CD4-positive, CD25-positive, alpha-beta regulatory T cell (primary cell): ENCODE data around the gene GPR31. TPM values are rescaled to one million over a fixed set of nuclear protein-coding genes. Genes with fewer than 3 reads are reported as not detected.
"Not testable (repeated sequence)": the region's sequence is repeated elsewhere in the genome, so short reads cannot be mapped to it uniquely, and the experiment has no call there.

Experiments
- ATAC-seq, 2 donors: fragments of 150-1000 bp; cut with Tn5 transposase; one replicate each; pipeline ENCODE4 v1.10.0; 2021; ENCODE audit warnings: low read depth in 2 of 2, moderate number of reproducible peaks in 2 of 2, moderate library complexity in 1 of 2
- DNase-seq, 3 donors: peaks; one replicate each; pipeline versions ENCODE4 v3.0.0 to v3.0.0-alpha.2; 2012 to 2022; ENCODE audit warnings: mixed read lengths in 1 of 3
- H3K27ac ChIP-seq: one replicate; pipeline ENCODE4 v1.7.0; 2013; ENCODE audit warnings: mild to moderate bottlenecking, low read length; ENCODE audit not compliant: insufficient read depth, poor library complexity, severe bottlenecking
- H3K27me3 ChIP-seq: one replicate; pipeline ENCODE4 v1.7.0; 2013; ENCODE audit warnings: low read length; ENCODE audit not compliant: control insufficient read depth, insufficient read depth
- H3K36me3 ChIP-seq: one replicate; pipeline ENCODE4 v1.7.0; 2013; ENCODE audit warnings: mild to moderate bottlenecking, low read length, moderate library complexity; ENCODE audit not compliant: control insufficient read depth, insufficient read depth
- H3K4me1 ChIP-seq: 2 replicates; pipeline ENCODE4 v1.7.0; 2013; ENCODE audit warnings: mild to moderate bottlenecking, low read length; ENCODE audit not compliant: insufficient read depth, control insufficient read depth, poor library complexity, severe bottlenecking
- H3K4me3 ChIP-seq: one replicate; pipeline ENCODE4 v1.7.0; 2013; ENCODE audit warnings: low read depth, mild to moderate bottlenecking, low read length, moderate library complexity
- H3K9me3 ChIP-seq, 2 experiments: 1 replicate in 1 of 2; 2 replicates in 1 of 2; pipeline ENCODE4 v1.7.0; 2013; ENCODE audit warnings: low read length in 2 of 2, mild to moderate bottlenecking in 1 of 2, moderate library complexity in 1 of 2; ENCODE audit not compliant: control insufficient read depth in 2 of 2
- H3K27ac Mint-ChIP-seq, 3 donors: one replicate each; pipeline ENCODE4 v1.8.0; 2020 to 2022; ENCODE audit warnings: mild to moderate bottlenecking in 3 of 3, mixed read lengths in 3 of 3, moderate library complexity in 2 of 3
- H3K27me3 Mint-ChIP-seq: one replicate; pipeline ENCODE4 v1.8.0; 2022; ENCODE audit warnings: mild to moderate bottlenecking, mixed read lengths
- H3K36me3 Mint-ChIP-seq: one replicate; pipeline ENCODE4 v1.8.0; 2020; ENCODE audit warnings: mixed read lengths
- H3K4me1 Mint-ChIP-seq, 4 donors: one replicate each; pipeline ENCODE4 v1.8.0; 2020 to 2022; ENCODE audit warnings: mixed read lengths in 4 of 4, mild to moderate bottlenecking in 1 of 4
- H3K4me3 Mint-ChIP-seq, 4 donors: one replicate each; pipeline ENCODE4 v1.8.0; 2020 to 2022; ENCODE audit warnings: mild to moderate bottlenecking in 4 of 4, mixed read lengths in 4 of 4, moderate library complexity in 3 of 4
- H3K9me3 Mint-ChIP-seq, 7 donors: one replicate each; pipeline ENCODE4 v1.8.0; 2020 to 2022; ENCODE audit warnings: mixed read lengths in 7 of 7, mild to moderate bottlenecking in 3 of 7, moderate library complexity in 2 of 7
- polyA plus RNA-seq, 4 donors: library from polyadenylated mRNA; unstranded; fragments of 300-500 nt; fragmentation: Illumina TruSeq; gene quantifications; one replicate each; pipeline ENCODE4 v1.2.3, GENCODE V29; 2021
- total RNA-seq: library from RNA; stranded (reverse); gene quantifications from one replicate; pipeline ENCODE4 v1.2.3, GENCODE V29; 2022

GPR31 gene
- not detected for total RNA-seq
- not detected for polyA plus RNA-seq

GRCh38 chr6:167157863-167158262 lies at the start of gene GPR31:
GPR31 (minus strand) TSS chr6:167157980; CDS start chr6:167157831, 149 bp downstream.
- ATAC-seq: no peak
- no peaks in the 10 kb centered on the region for H3K4me1 ChIP-seq
- DNase-seq: no peak
- no peak within 1 kb of the TSS for H3K27ac ChIP-seq
- H3K9me3 ChIP-seq: no peaks in the 10 kb centered on the region
- H3K36me3 ChIP-seq: no peaks in the 10 kb centered on the region
- peaks cover 5% of the 10 kb centered on the region for H3K27me3 ChIP-seq
- H3K27ac Mint-ChIP-seq: peak within 1 kb of the TSS in 1 of 3 donors; percentile 38
- peaks cover 4 to 8% (median 5%) of the 10 kb centered on the region in 4 donors for H3K4me1 Mint-ChIP-seq
- H3K4me3 ChIP-seq: no peak within 1 kb of the TSS
- no peak within 1 kb of the TSS for H3K4me3 Mint-ChIP-seq
- H3K36me3 Mint-ChIP-seq: peaks cover 4% of the 10 kb centered on the region
- H3K9me3 Mint-ChIP-seq: no peaks in the 10 kb centered on the region
- peaks cover 22% of the 10 kb centered on the region for H3K27me3 Mint-ChIP-seq

- no peak overlapping the region for H3K27ac ChIP-seq
- Mint-ChIP-seq H3K4me3 (no peak overlapping the region), H3K4me1 (peaks cover 0 to 2% (median 0%) of the 10 kb centered on the region in 4 donors), H3K9me3 (no peaks in the 10 kb centered on the region), H3K27me3 (peaks cover 19% of the 10 kb centered on the region), H3K27ac (no peak overlapping the region), H3K36me3 (no peaks in the 10 kb centered on the region)
- ATAC-seq (no peak), DNase-seq (no peak)
- no peaks in the 10 kb centered on the region for H3K27me3 ChIP-seq
- H3K36me3 ChIP-seq: no peaks in the 10 kb centered on the region
- no peaks in the 10 kb centered on the region for H3K4me1 ChIP-seq
- H3K9me3 ChIP-seq: no peaks in the 10 kb centered on the region
- no peak overlapping the region for H3K4me3 ChIP-seq
Measured at GRCh38 chr6:167207527-167207926, 49.7 kb upstream of the GPR31 start.

- H3K36me3 Mint-ChIP-seq, DNase-seq, ATAC-seq, H3K27me3 ChIP-seq, H3K4me1 ChIP-seq, H3K4me1 Mint-ChIP-seq, H3K4me3 ChIP-seq, H3K4me3 Mint-ChIP-seq, H3K9me3 ChIP-seq, H3K27ac ChIP-seq, H3K27ac Mint-ChIP-seq, H3K9me3 Mint-ChIP-seq, H3K36me3 ChIP-seq: not testable (repeated sequence)
- H3K27me3 Mint-ChIP-seq: peaks cover 26% of the 10 kb centered on the region
Measured at GRCh38 chr6:167205316-167205715, 47.5 kb upstream of the GPR31 start.

GRCh38 chr6:167204059-167204348 lies 46.2 kb upstream of the GPR31 start:
- not testable (repeated sequence) for H3K27me3 ChIP-seq, H3K4me1 ChIP-seq, H3K36me3 ChIP-seq, H3K4me1 Mint-ChIP-seq, H3K9me3 ChIP-seq, H3K9me3 Mint-ChIP-seq, H3K27ac ChIP-seq, ATAC-seq, H3K4me3 Mint-ChIP-seq, H3K36me3 Mint-ChIP-seq, H3K27ac Mint-ChIP-seq, DNase-seq, H3K4me3 ChIP-seq
- H3K27me3 Mint-ChIP-seq: peaks cover 19% of the 10 kb centered on the region

GRCh38 chr6:167203261-167204058 lies 45.7 kb upstream of the GPR31 start:
- DNase-seq, H3K4me3 ChIP-seq, H3K27me3 ChIP-seq, ATAC-seq, H3K9me3 Mint-ChIP-seq, H3K27ac ChIP-seq, H3K36me3 ChIP-seq, H3K4me1 ChIP-seq, H3K4me3 Mint-ChIP-seq, H3K36me3 Mint-ChIP-seq, H3K27ac Mint-ChIP-seq, H3K4me1 Mint-ChIP-seq, H3K9me3 ChIP-seq: not testable (repeated sequence)
- H3K27me3 Mint-ChIP-seq: peaks cover 23% of the 10 kb centered on the region

GRCh38 chr6:167202613-167203012 lies 44.8 kb upstream of the GPR31 start:
- not testable (repeated sequence) for H3K27ac ChIP-seq, H3K27ac Mint-ChIP-seq, H3K4me3 Mint-ChIP-seq, H3K4me1 Mint-ChIP-seq, ATAC-seq, H3K36me3 ChIP-seq, H3K9me3 ChIP-seq, H3K9me3 Mint-ChIP-seq, H3K27me3 ChIP-seq, H3K36me3 Mint-ChIP-seq, H3K4me3 ChIP-seq, H3K4me1 ChIP-seq, DNase-seq
- H3K27me3 Mint-ChIP-seq: peaks cover 31% of the 10 kb centered on the region

- Mint-ChIP-seq H3K36me3 (no peaks in the 10 kb centered on the region), H3K9me3 (no peaks in the 10 kb centered on the region), H3K4me3 (no peak overlapping the region), H3K27ac (no peak overlapping the region), H3K27me3 (peaks cover 42% of the 10 kb centered on the region), H3K4me1 (no peaks in the 10 kb centered on the region)
- DNase-seq: no peak
- Histone ChIP-seq H3K36me3 (no peaks in the 10 kb centered on the region), H3K27ac (no peak overlapping the region), H3K4me1 (no peaks in the 10 kb centered on the region), H3K9me3 (no peaks in the 10 kb centered on the region), H3K4me3 (no peak overlapping the region), H3K27me3 (peaks cover 7% of the 10 kb centered on the region)
- no peak for ATAC-seq
Measured at GRCh38 chr6:167200806-167201205, 43.0 kb upstream of the GPR31 start.

GRCh38 chr6:167195941-167196610 lies 38.3 kb upstream of the GPR31 start:
- not testable (repeated sequence) for H3K4me3 Mint-ChIP-seq, H3K9me3 Mint-ChIP-seq, DNase-seq, H3K36me3 Mint-ChIP-seq, H3K27ac ChIP-seq, H3K4me1 Mint-ChIP-seq, H3K4me1 ChIP-seq, H3K4me3 ChIP-seq, H3K27me3 ChIP-seq, H3K36me3 ChIP-seq, H3K27ac Mint-ChIP-seq, ATAC-seq, H3K9me3 ChIP-seq
- peaks cover 34% of the 10 kb centered on the region for H3K27me3 Mint-ChIP-seq
